NCI-H1092 treated with DMSO at 0.1 percent for 48 hours (cell line): ENCODE results near the gene WDR46.
"Not testable (repeated sequence)": the region's sequence is repeated elsewhere in the genome, so short reads cannot be mapped to it uniquely, and the experiment has no call there.

Source experiments
- DNase-seq: peaks from one replicate; lab custom pipeline; 2025; lab: John Stamatoyannopoulos, UW

WDR46 gene

DNA sequence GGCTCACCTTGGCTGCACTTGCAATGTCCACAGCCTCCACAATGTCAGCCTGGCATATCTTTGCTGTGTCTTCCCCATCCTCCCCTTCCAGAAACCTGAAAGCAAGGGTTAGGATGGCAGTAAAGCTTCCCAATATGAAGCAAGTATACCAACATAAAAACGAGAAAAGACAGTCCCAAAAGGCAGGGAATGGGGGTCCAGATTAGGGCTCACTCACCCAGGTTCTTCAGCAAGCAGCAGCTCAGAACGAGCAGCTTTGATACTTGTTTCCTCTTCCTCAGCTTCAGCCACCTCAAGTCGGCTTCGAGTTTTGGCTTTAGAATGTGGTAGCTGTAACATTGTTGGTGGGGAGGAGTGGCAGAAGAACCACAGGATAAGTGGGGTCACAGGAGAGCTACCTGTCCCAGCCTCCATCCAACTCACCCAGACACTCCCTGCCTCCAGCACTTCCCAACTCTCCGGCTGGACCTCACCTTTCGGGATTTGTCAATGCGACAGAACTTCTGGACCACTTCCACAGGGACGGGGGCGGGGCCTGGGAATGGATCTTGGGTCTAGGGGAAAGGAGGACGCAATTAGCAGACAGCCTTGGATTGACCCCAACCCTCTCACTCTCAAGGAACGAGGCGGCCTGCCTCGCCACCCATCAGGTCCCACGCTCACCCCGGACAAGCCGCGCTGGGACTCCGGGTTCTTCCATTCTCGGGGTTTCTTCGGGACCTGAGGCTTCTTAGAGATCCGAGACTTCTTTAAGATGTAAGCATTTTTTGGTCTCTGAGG, 708 bp downstream of the WDR46 start:
- DNase-seq = no peak

DNA sequence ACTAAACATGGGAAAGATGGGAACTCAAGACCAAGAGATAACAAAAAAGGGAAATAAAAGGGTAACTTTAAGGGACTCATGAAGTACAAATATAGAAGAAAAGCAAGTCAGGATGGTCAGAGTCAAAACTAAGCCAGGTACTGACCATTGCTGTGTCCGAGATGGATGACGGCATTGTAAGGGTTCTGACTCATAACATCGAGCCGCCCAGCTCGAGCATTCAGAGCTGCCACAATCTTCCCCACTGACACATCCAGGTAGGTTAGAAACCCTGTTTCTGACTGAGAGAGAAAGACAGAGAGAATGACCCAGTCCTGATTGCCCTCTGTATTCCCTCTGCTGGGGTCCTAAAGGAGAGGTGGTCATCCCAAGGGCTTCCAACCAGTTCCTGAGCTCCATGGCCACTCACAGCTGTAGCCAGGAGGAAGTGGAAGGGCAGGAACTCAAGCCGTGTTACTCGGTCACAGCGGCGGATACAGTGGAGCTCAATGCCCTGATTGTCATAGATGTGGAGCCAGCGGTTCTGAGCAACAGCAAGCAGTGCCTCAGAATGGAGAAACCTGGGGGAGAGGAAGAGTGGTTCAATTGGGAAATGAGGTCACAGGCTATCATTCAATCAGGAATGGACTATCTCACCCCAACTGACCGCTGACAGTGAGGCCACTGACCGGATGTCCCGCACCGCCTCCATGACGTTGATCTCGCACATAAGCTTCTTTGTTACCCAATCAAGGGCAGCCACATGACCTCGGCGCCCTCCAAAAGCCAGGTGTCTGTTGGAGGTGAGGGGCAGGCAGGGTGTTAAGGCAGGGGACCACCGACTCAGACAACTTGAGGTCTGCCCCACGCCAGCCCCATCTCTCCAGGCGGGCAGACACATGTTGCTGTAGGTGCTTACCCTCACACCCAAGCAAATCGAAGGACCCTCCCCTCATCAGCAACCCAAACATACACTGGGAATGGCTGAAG, 1.8 kb downstream of the WDR46 start:
- no peak for DNase-seq

DNA sequence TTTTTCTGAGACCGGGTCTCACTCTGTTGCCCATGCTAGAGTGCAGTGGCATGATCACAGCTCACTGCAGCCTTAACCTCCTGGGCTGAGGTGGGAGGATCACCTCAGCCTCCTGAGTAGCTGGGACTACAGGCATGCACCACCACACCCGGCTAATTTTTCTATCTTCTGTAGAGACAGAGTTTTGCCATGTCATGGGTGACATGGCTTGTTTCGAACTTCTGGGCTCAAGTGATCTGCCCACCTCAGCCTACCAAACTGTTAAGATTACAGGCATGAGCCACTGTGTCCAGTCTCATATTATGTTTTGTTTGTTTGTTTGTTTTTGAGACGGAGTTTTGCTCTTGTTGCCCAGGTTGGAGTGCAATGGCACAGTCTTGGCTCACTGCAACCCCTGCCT, 3.8 kb downstream of the WDR46 start:
- not testable (repeated sequence) for DNase-seq

DNA sequence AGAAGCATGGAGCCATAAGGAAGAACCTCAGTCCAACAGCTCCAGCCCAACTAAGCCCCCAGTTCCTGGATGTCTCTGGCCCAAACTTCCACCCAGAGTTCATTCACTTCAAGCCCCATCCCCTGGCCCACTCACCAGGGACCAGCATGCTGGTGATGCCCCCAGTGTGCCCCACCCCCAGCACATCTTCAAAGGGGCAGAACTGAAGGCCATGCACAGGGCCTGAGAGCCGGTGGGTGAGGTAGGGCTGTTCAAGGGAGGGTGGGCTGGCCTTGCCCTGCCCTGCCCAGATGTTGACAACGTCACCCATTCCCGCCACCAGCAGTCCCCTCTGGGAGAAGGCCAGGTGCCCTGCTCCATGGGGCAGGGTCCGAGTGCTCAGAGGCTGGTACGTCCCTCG, 8.5 kb downstream of the WDR46 start:
- DNase-seq = no peak

DNA sequence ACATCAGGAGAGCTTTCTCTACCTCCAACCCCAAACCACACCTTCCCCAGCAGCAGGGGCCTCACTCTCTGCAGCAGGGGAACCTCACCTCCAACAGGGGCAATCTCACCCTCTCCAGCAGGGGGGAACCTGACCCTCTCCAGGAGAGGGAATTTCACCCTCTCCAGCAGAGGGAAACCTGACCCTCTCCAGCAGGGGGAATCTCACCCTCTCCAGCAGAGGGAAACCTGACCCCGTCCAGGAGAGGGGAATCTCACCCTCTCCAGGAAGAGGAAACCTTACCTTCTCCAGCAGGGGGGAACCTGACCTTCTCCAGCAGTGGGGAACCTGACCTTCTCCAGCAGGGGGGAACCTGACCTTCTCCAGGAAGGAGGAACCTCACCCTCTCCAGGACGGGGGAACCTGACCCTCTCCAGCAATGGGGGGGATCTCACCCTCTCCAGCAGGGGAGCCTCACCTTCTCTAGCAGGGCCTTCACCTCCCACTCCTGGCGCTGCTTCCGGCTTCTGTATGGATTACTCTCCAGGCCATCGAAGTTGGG, 9.0 kb downstream of the WDR46 start:
- no peak for DNase-seq

DNA sequence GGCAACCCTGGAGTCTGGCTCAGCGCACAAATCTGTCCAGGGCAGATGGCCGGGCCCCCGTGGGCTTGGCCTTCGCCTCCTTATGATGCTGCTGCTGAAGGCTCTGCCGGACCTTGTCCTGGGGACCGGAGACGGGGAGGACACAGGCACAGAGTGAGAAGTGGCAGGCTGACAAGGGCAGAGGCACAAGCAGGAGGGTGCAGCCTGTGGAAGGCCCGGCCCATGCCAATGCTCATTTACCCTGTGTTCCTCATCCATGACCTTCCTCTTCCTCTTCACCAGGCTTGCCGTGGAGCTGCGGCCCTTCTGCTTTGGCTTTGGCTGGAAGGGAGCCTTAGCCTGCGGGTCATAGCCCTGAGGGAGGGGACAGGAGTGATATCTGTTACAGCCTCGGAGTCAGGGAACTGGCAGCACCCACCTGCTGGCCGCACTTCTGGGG, 9.8 kb downstream of the WDR46 start:
- DNase-seq = no peak

DNA sequence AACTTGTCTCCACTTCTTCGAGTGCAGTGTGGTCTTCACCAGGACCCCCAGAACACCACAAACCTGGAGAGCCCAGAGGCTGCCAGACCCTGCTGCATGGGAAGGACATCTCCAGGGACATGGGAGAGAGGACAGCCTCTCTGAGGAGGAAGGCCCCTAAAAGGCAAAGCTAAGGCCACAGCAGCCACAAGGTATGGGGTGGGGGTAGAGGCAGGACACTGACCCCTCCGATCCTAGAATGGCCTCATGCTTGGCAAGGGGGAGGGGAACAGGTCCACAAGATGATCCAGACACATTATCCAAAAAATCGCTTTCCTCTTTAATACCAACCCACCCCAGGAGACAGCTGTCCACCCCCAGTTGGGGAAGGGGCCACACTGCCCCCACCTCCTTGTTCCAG, 10.2 kb downstream of the WDR46 start:
- DNase-seq = no peak

DNA sequence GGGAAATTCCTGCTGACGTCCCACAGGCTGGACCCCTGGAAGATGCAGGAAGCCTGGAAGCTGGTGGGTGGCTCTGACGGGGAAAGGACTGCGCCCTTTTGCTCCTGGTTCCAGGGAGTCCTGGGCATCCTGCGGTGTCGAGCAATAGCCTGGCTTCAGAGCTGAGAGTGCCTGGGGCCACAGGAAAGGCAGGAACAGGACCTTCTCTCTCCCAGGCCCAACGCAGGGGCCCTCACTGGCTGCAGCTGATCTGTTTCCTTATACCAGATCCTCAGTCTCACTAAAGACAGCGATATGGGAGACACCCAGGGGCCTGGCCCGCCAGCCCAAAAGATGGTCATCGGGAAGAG, 10.7 kb downstream of the WDR46 start:
- DNase-seq = no peak

DNA sequence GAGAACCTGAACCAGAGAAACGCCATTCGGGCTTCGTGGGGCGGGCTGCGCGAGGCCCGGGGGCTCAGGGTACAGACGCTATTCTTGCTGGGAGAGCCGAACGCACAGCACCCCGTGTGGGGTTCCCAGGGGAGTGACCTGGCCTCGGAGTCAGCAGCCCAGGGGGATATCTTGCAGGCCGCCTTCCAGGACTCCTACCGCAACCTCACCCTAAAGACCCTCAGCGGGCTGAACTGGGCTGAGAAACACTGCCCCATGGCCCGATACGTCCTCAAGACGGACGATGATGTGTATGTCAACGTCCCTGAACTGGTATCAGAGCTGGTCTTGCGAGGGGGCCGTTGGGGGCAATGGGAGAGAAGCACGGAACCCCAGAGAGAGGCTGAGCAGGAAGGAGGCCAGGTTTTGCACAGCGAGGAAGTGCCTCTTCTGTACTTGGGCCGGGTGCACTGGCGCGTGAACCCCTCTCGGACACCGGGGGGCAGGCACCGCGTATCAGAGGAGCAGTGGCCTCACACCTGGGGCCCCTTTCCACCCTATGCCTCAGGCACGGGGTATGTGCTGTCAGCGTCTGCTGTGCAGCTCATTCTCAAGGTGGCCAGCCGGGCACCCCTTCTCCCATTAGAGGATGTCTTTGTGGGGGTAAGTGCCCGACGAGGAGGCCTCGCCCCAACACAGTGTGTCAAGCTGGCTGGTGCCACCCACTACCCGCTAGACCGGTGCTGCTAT, 11.2 kb downstream of the WDR46 start:
- DNase-seq = no peak

DNA sequence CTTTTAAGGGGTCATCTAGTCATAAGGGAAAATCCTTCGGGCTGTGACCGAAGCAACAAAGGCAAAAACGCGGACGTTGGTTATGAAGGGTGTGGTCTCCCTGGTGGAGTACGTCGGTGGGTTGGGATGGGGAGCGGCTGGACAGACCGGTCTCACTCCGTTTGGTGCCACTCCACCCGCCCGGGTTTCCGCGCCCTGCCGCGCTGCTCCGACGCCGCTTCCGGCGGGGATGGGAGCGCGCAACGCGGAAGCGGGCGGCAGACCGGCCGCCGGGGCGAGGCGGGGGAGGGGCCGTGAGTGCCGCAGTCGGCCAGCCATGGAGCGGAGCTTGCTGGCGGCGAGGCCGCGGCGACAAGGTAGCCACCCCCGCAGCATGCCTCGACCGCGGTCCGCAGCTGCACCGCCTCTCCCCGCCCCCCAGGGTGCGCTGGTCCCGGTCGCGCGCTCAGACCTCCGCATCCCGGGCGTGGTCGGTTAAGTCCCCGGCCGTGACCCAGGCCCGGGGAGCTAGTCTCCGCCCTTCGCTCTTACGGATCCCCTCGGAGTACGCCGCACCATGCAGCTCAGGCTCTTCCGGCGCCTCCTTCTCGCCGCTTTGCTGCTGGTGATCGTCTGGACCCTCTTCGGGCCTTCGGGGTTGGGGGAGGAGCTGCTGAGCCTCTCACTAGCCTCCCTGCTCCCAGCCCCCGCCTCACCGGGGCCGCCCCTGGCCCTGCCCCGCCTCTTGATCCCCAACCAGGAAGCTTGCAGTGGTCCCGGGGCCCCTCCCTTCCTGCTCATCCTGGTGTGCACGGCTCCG, 12.0 kb downstream of the WDR46 start, which contains the start of gene B3GALT4:
Gene B3GALT4, plus strand, starts transcription at position 260 of the 799 bp plus-strand sequence. Its CDS starts 297 bp downstream, at position 557.
- peak; percentile 39 for DNase-seq

DNA sequence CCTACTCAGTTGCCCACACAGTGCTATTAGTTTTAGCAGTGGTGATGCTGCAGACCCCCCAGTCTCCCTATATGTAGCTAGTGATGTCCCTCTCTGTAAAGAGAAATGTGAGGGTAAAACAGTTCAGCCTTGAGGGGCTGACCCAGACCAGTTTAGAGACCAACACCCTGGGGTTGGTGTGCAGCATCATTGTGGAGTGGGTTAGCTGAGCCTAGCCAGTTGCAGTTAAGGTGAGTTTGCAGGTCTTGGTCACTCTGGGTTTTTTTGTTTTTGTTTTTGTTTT, 12.5 kb downstream of the WDR46 start:
- DNase-seq = no peak

DNA sequence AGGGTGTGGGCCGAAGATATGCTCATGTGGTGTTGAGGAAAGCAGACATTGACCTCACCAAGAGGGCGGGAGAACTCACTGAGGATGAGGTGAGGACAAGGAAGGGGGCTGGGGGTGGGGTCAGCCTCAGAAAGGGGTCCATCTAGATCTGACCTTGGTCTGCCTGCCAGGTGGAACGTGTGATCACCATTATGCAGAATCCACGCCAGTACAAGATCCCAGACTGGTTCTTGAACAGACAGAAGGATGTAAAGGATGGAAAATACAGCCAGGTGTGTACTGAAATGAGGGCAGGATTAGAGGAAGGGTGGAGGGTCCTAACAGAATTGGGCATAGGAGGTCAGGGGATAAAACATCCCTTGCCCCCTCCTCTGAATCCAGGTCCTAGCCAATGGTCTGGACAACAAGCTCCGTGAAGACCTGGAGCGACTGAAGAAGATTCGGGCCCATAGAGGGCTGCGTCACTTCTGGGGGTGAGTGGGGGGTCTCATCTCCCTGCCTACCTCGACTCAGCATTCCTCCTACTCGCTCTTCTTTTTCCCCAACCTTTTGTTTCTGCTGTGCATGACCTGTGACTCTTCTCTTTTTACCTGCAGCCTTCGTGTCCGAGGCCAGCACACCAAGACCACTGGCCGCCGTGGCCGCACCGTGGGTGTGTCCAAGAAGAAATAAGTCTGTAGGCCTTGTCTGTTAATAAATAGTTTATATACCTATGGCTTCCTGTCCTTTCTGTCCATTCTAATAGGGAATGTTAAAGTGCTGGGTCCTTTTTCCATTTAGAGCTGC, 13.1 kb downstream of the WDR46 start:
- not testable (repeated sequence) for DNase-seq

DNA sequence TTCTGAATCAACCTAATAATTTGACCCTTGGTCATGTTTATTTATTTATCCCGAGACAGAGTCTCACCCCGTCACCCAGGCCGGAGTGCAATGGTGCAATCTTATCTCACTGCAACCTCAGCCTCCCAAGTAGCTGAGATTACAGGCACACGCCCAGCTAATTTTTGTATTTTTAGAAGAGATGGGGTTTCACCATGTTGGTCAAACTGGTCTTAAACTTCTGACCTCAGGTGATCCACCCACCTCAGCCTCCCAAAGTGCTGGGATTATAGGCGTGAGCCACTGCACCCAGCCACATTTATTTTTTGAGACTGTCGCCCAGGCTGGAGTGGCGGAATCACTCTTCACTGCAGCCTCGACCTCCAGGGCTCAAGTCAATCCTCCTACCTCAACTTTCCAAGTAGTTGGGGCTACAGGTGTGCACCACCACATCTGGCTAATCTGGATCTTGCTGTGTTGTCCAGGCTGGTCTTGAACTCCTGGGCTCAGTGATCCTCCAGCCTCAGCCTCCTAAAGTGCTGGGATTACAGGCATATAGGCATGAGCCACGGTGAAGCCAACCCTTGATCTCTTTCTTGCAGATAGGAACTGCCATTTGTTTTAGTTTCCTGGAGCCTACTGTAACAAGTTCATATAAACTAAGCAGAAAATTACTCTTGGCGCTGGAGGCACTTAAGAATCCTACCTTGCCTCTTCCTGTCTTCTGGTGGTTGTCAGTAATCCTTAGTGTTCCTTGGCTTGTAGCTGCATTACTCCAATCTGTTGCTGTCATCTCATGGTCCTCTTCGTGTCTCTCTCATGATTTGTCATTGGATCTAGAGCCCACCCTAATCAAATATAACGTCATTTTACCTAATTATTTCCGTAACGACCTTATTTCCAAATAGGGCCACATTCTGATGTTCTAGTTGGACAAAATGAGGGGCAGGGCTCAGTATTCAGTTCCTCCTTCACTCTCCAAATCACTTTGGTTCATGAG, 14.8 kb downstream of the WDR46 start:
- no peak for DNase-seq

DNA sequence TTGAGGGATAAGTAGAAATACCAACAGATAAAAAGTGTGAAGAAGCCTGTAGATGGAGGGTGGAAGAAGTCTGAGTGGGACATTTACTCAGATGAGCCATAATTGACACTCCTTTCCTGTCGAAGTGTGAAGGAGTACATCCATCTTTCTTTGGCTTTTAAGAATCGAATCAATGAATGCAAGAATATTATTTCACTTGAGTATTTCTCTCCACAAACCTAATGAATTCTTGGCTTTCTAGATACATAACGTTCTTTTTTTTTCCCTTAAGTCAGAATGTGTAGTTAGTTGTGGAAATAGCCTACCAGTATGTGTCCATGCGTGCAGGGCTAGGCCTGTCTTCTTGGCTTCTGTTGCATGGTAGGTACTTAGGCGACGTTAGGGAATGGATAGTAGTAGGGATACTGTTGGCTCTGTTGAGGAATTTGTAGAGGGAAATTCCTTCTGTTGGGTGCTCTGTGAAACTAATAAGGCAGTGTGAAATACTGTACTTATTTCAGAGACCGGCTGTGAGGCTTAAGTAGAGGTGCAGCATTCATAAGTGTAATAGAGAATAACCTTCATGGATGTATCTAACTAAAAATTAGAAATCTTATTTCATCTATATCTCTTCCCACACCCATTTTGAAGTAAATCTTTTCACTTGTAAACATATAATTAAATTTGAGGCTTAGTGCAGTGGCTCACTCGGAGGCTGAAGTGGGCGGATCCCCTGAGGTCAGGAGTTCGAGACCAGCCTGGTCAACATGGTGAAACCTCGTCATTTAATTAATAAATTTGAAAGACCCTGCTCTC, 15.7 kb downstream of the WDR46 start:
- no peak for DNase-seq

DNA sequence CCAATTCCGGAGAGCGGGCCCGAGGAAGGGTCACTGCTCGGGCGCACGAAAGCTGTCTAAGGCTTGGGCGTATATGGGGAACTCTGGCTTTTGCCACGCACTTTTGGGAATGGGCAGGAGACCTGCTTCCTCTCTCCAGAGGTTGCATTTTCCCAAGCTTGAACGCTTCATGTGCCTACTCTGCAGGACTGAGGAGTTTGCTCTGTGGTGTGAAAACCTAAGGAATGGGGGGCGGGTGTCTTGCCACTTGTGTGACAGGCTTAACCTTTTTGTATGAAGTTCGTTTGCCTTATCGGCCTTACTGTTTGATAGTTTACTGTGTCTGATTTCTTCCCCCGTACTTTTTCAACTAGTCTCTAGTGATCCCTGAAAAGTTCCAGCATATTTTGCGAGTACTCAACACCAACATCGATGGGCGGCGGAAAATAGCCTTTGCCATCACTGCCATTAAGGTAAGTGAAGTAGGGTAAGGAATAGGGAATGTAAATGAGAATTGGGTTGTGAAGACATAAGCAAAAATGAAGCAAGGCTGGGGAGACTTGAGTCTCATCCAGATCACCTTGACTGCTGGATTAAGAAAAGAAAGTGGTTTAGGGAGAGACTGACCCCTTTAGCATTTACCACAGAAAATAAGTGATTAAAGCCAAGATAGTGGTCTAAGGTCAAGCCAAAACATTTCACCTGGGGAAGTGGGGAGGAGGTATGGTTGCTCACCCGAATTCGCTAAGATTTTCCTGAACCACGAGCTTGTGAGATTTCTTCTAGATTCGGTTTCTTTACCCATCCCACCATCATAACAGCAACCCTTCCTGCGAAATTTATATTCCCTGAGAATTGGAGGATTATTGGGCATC, 16.5 kb downstream of the WDR46 start:
- DNase-seq = no peak

DNA sequence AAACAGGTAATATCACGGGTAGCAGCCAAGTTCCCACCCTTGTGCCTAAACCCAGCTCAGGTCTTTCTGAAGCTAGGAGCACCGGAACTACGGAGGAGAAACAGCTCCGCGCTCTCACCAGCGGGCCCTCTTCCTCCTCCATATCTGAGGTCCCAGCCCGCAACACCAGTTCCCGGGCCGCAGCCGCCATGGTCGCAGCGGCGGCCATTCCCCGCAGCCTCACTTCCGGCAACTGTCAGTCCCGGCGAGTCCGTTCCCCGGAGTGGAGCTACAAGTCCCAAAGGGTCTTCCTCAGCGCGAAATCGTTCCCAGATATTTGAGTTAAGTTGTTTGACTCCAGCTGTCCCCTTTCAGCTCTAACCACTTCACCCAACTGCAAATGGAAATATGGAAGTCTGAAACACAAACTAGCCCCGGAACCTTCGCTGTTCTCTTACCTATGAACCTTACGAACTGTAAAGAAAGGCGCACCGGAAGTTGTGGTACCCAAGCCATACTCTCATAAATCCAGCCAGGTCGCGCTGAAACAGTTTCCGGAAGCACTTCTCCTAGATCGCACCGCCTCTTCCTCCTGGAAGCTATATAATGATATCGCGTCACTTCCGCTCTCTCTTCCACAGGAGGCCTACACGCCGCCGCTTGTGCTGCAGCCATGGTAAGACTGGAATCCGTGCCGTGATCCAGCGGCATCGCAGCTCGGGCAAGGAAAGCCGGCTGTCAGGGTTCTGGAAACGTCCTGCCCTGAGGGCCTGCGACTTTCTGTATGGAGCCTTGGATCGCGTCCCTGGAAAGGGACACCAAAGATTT, 17.4 kb downstream of the WDR46 start, which contains the start of the genes RPS18 and VPS52:
Gene RPS18, plus strand, starts transcription at position 608 of the 807 bp plus-strand sequence. Its CDS starts 45 bp downstream, at position 653.
Gene VPS52, minus strand, starts transcription at position 409 of the 807 bp plus-strand sequence. Its CDS starts 201 bp downstream, at position 208.
- DNase-seq = peak; percentile 96

DNA sequence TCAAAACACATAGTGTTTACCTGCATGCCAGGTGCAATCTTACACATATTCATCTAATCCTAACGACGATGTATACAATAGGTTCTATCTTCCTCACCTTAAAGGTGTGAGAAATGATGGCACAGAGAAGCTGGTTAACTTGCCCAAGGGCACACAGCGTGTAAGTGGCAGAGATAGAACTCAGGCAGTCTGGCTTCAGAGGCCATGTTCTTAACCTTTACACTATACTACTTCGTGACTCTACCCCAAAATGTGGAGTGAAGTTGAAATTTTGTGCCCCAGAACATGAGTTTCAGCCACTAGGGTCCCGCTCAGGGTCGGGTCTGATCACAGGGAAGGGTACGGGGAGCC, 17.9 kb downstream of the WDR46 start:
- DNase-seq = no peak
